Measurements from ENCODE around the gene GRWD1.
A peak's percentile ranks its signal among the peaks of the same experiment; 100 is the strongest.

- no peak for TF ChIP-seq PCBP2 (optimal IDR thresholded peaks at IDR 0.05; ENCODE audit: low read depth, low read length, poor library complexity, severe bottlenecking)
- TF ChIP-seq CTCF (CRISPR knock-in tag; IDR thresholded peaks at IDR 0.05): 0 out of 2 replicates have a peak, but pooled peaks have one; percentile 1
- no peak for TF ChIP-seq E2F5 (CRISPR knock-in tag; conservative IDR thresholded peaks at IDR 0.05)
- TF ChIP-seq CBX2 (IDR thresholded peaks at IDR 0.05; ENCODE audit: low read depth, low read length): no peak
- TF ChIP-seq CBX2 (CRISPR knock-in tag; IDR thresholded peaks at IDR 0.05; ENCODE audit: low read depth): no peak
- no peak for TF ChIP-seq JUNB (CRISPR knock-in tag; IDR thresholded peaks at IDR 0.05; ENCODE audit: borderline replicate concordance)
- no peak for TF ChIP-seq ZNF280B (CRISPR knock-in tag; IDR thresholded peaks at IDR 0.05; ENCODE audit: borderline replicate concordance)
- TF ChIP-seq SAFB2 (CRISPR knock-in tag; IDR thresholded peaks at IDR 0.05; ENCODE audit: borderline replicate concordance, low read depth): no peak
- TF ChIP-seq ESRRA (CRISPR knock-in tag; IDR thresholded peaks at IDR 0.05; ENCODE audit: low read depth): no peak
Observed at GRCh38 chr19:48501494-48502349, 55.9 kb downstream of the GRWD1 start.

Data from HepG2 (cell line).